GM13976 (cell line): Measurements from ENCODE around the gene FAM20C.

Source experiments
- DNase-seq: peaks from one replicate; pipeline ENCODE4 v3.0.0; 2012; ENCODE audit warnings: low spot score
- in situ Hi-C: fragments of 300-500 bp; cut with MboI; formaldehyde crosslinking; loops from one replicate; pipeline ENCODE4 v1.12.0; 2022; ENCODE audit warnings: low sequenced_read_pairs, mixed read lengths, inconsistent platforms; ENCODE audit not compliant: unreplicated experiment
- TF ChIP-seq, protein P1 (sequence below): IDR thresholded peaks from 2 replicates; pipeline ENCODE4 v1.5.1; 2012; ENCODE audit warnings: borderline replicate concordance, mild to moderate bottlenecking; ENCODE audit not compliant: insufficient read depth; ENCODE audit errors: extremely low read depth, missing control alignments, control extremely low read depth

The FAM20C gene

DNA sequence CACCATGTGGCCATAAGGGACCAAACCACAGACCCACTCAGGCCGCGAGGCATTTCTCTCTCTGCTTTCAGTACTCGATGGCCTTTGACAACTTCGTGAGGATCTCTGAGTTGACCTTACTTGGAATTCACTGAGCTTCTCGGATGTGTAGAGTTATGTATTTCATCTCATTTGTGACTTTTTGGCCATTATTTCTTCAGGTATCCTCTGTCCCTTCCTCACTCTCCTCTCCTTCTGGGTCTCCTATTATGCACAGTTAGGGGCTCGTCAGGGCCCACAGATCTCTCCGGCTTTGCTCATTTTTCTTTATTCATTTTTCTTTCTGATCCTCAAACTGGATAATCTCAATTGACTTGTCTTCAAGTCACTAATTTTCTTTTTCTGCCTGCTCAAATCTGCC, 81.0 kb downstream of the FAM20C start:
- TF ChIP-seq, protein P1, sequence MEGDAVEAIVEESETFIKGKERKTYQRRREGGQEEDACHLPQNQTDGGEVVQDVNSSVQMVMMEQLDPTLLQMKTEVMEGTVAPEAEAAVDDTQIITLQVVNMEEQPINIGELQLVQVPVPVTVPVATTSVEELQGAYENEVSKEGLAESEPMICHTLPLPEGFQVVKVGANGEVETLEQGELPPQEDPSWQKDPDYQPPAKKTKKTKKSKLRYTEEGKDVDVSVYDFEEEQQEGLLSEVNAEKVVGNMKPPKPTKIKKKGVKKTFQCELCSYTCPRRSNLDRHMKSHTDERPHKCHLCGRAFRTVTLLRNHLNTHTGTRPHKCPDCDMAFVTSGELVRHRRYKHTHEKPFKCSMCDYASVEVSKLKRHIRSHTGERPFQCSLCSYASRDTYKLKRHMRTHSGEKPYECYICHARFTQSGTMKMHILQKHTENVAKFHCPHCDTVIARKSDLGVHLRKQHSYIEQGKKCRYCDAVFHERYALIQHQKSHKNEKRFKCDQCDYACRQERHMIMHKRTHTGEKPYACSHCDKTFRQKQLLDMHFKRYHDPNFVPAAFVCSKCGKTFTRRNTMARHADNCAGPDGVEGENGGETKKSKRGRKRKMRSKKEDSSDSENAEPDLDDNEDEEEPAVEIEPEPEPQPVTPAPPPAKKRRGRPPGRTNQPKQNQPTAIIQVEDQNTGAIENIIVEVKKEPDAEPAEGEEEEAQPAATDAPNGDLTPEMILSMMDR: no peak
- no peak for DNase-seq
- in situ Hi-C loops: no loop called here

- DNase-seq: no peak
These were observed 81.9 kb downstream of the FAM20C start for GRCh38 chr7:274266-274665.

GRCh38 chr7:276230-276835, 84.0 kb downstream of the FAM20C start:
- TF ChIP-seq, protein P1: no peak
- DNase-seq: no peak

More at GRCh38 chr7:274266-274665, 81.9 kb downstream of the FAM20C start:
- TF ChIP-seq, protein P1: no peak
- in situ Hi-C loops: no loop called here

DNA sequence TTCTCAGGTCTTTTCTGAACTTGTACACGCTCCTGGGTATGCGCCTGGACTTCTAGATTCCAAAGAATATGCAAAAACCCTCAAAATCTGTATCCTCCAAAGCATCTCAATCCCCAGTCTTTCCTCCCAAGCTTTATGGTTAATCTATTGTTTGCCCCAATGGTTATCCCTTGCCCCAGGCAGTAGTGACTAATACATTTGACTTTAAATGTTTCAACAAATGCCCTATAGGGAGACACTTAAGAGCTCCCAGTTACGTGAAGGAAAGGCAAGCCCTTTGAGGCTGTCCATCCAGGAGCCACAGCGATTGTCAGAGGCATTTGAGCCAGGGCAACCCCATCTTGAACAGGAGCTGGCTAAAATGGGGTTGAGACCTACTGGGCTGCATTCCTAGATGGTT, 84.9 kb downstream of the FAM20C start:
- TF ChIP-seq, protein P1: no peak
- in situ Hi-C loops: no loop called here
- no peak for DNase-seq

More at GRCh38 chr7:276230-276835, 84.0 kb downstream of the FAM20C start:
- in situ Hi-C loops: no loop called here

DNA sequence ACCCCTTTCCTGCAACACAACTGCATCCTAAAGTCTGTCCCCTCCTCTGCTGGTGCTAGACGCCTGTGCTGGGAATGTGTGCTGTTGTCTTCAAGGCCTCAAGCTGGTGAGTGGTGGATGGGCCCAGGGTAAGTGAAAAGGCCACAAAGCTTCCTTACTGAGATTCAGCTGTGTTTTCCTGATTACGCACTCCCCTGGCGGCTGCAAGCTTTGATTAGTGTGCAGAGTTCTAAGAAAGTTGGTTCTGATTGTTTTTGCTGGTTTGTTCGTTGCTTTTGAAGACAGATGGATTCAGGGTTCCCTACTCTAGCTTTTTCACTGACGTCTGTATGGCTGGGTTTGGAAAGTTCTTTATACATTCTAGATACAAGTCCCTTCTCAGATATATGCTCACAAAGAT, 85.7 kb downstream of the FAM20C start:
- in situ Hi-C loops: no loop called here
- TF ChIP-seq, protein P1: no peak
- no peak for DNase-seq

GRCh38 chr7:279821-280220, 87.5 kb downstream of the FAM20C start:
- in situ Hi-C loops: no loop called here
- DNase-seq: no peak
- TF ChIP-seq, protein P1: no peak
